ENCODE data around the gene SENP6.

- no peak for TF ChIP-seq EZH2 (IDR thresholded peaks at IDR 0.05)
- TF ChIP-seq, protein P1, sequence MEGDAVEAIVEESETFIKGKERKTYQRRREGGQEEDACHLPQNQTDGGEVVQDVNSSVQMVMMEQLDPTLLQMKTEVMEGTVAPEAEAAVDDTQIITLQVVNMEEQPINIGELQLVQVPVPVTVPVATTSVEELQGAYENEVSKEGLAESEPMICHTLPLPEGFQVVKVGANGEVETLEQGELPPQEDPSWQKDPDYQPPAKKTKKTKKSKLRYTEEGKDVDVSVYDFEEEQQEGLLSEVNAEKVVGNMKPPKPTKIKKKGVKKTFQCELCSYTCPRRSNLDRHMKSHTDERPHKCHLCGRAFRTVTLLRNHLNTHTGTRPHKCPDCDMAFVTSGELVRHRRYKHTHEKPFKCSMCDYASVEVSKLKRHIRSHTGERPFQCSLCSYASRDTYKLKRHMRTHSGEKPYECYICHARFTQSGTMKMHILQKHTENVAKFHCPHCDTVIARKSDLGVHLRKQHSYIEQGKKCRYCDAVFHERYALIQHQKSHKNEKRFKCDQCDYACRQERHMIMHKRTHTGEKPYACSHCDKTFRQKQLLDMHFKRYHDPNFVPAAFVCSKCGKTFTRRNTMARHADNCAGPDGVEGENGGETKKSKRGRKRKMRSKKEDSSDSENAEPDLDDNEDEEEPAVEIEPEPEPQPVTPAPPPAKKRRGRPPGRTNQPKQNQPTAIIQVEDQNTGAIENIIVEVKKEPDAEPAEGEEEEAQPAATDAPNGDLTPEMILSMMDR (IDR thresholded peaks at IDR 0.05): no peak
- TF ChIP-seq EZH2phosphoT487 (IDR thresholded peaks at IDR 0.05): no peak
Measured at GRCh38 chr6:75619230-75619899, 17.7 kb downstream of the SENP6 start.
